Activated T-helper 1 cell treated with anti-CD3 and anti-CD28 coated beads, Interleukin-12 subunit alpha, Interleukin-12 subunit beta, Interleukin-2, Interleukin-4 antibody, amounts not matched to agents 30 ng/mL and 10 ng/mL and 1 ng/mL, durations not matched to agents 14 hours and 24 hours and 36 hours (primary cell): ENCODE results near the gene LCA5. TPM values are rescaled to one million over a fixed set of nuclear protein-coding genes. Genes with fewer than 3 reads are reported as not detected.
"Not testable (repeated sequence)": the region's sequence is repeated elsewhere in the genome, so short reads cannot be mapped to it uniquely, and the experiment has no call there.

Experiments used
- DNase-seq: peaks from one replicate; pipeline ENCODE4 v3.0.0; 2021; ENCODE audit warnings: low spot score
- H3K27ac Mint-ChIP-seq: one replicate; pipeline ENCODE4 v1.8.0; 2021; ENCODE audit warnings: mild to moderate bottlenecking, mixed read lengths
- H3K27me3 Mint-ChIP-seq: one replicate; pipeline ENCODE4 v1.8.0; 2022; ENCODE audit warnings: mild to moderate bottlenecking, moderate library complexity, mixed read lengths; ENCODE audit not compliant: insufficient read depth
- H3K36me3 Mint-ChIP-seq: one replicate; pipeline ENCODE4 v1.8.0; 2021; ENCODE audit warnings: low read depth, mixed read lengths
- H3K4me1 Mint-ChIP-seq: one replicate; pipeline ENCODE4 v1.8.0; 2021; ENCODE audit warnings: low read depth, mixed read lengths
- H3K4me3 Mint-ChIP-seq: one replicate; pipeline ENCODE4 v1.8.0; 2021; ENCODE audit warnings: mild to moderate bottlenecking, moderate library complexity, mixed read lengths
- H3K9me3 Mint-ChIP-seq: one replicate; pipeline ENCODE4 v1.8.0; 2021; ENCODE audit warnings: mixed read lengths
- intact Hi-C: fragments of 100-400 bp; cut with micrococcal nuclease; formaldehyde crosslinking; loops from one replicate; pipeline ENCODE4 v1.15.1; 2024
- total RNA-seq: library from RNA; stranded (reverse); gene quantifications from 2 replicates; pipeline ENCODE4 v1.2.3, GENCODE V29; 2022

Gene LCA5
- total RNA-seq, 1 donor from 2014 or later: 0.08 TPM

DNA sequence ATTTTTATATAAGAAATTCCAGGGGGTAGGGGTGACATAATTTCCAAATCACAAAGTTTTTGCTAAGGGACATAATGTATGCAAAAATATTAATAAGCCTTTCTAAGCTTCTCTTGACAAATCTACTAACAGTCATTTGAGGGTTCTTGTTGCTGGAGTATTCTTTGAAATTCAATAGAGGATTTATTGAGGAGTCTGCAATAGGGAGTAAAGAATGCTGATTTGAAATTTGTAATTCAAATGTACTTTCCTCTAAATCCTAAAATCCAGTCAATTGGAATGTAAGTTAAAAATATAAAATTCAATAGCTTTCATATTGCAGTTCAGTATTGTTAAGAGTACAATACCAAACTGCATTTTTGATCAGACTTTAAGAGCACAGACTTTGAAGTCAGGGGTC lies 17.1 kb upstream of the LCA5 start:
- H3K27ac Mint-ChIP-seq: no peak overlapping the region
- no peaks in the 10 kb centered on the region for H3K36me3 Mint-ChIP-seq
- H3K9me3 Mint-ChIP-seq: no peaks in the 10 kb centered on the region
- intact Hi-C loops: no loop called here
- no peak for DNase-seq
- H3K4me1 Mint-ChIP-seq: no peaks in the 10 kb centered on the region
- H3K4me3 Mint-ChIP-seq: no peak overlapping the region
- H3K27me3 Mint-ChIP-seq: no peaks in the 10 kb centered on the region

DNA sequence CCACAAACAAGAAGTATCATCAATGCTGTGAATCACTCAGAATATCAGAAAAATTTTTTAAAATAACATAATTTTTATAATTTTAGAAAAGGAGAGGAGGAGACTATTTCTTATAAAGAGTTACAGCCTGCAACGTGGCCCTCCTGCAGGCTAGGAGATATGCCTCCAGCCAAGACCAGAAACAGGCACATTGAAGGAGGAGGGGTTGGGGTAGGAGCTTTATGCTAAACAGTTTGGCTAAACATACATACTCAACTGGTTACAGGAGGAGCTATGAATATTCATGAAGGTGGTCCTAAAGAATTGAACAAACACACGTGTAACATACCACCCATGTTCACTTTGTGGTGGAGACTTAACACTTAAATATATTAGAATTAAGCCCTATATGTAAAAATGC lies 14.2 kb upstream of the LCA5 start:
- no peak for DNase-seq
- no peaks in the 10 kb centered on the region for H3K36me3 Mint-ChIP-seq
- no peak overlapping the region for H3K27ac Mint-ChIP-seq
- H3K27me3 Mint-ChIP-seq: no peaks in the 10 kb centered on the region
- H3K4me3 Mint-ChIP-seq: no peak overlapping the region
- no peaks in the 10 kb centered on the region for H3K4me1 Mint-ChIP-seq
- intact Hi-C loops: no loop called here
- H3K9me3 Mint-ChIP-seq: no peaks in the 10 kb centered on the region

DNA sequence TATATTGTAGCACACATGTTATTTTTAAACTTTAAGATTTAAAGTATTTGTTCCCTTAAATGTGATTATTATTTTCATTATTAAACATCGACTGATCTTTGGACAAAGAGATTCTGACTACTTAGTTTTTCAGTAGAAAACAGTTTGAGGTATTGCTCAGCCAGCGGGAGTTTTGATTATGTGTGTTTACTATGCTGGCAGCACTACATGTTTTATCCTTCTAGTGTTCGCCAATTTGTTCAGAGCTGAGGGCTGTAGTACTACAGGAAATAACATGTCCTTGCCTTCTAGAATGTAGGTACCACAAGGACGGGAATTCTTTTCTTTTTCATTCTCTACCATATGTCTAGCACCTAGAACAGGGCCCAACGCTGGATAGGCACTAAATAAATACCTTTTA lies 11.1 kb upstream of the LCA5 start:
- intact Hi-C loops: no loop called here
- H3K36me3 Mint-ChIP-seq: no peaks in the 10 kb centered on the region
- no peaks in the 10 kb centered on the region for H3K4me1 Mint-ChIP-seq
- no peaks in the 10 kb centered on the region for H3K9me3 Mint-ChIP-seq
- H3K4me3 Mint-ChIP-seq: no peak overlapping the region
- H3K27ac Mint-ChIP-seq: no peak overlapping the region
- no peak for DNase-seq
- H3K27me3 Mint-ChIP-seq: no peaks in the 10 kb centered on the region

DNA sequence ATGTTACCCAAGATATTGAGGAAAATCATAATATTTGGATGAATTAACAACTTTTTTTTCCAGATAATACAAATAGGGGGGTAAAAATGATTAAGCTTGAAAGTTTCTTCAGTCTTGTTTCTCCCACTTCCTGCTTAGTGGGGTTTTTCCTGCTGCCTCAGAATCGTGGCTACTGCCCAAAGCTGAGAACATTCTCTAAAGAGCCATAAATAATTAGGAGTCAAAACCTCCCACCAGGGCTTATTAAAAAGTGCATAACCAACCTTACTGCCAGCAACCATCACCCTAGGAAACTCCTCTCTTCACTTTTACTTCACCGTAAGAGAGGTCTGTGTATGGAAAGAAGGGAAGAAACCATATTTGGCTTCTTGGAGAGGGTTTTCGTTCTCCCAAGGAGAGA lies 9.0 kb upstream of the LCA5 start:
- intact Hi-C loops: no loop called here

DNA sequence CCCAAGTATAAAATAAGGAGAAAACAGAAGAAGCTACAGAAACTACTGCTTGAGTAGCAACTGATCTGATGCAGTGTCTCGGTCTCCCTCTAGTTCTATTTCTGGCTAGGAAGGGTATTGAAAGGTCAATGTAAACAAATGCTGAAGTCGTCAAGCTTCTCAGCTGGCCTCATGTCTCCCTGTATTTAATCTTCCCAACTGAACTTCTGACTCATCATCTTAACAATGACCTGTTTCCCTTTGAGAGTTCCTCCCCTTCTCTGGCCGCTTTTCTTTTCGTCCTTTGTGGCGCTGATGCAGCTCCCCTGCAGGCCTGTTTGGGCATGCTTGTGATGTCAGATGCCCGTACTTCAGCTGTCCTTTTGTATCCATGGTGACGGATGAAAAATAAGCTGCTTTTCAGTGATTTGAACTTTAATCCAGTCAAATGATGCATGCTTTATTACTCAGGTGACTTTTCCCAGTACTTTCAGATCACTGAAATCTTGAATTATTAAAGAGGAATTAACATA lies 7.8 kb upstream of the LCA5 start:
- H3K4me3 Mint-ChIP-seq: no peak overlapping the region
- no peaks in the 10 kb centered on the region for H3K36me3 Mint-ChIP-seq
- no peaks in the 10 kb centered on the region for H3K9me3 Mint-ChIP-seq
- H3K4me1 Mint-ChIP-seq: no peaks in the 10 kb centered on the region
- intact Hi-C loops: no loop called here
- no peaks in the 10 kb centered on the region for H3K27me3 Mint-ChIP-seq
- no peak overlapping the region for H3K27ac Mint-ChIP-seq
- DNase-seq: no peak

More for the DNA sequence above, 9.0 kb upstream of the LCA5 start:
- DNase-seq: no peak
- H3K4me3 Mint-ChIP-seq: no peak overlapping the region
- H3K27ac Mint-ChIP-seq: no peak overlapping the region
- H3K4me1 Mint-ChIP-seq: no peaks in the 10 kb centered on the region
- H3K36me3 Mint-ChIP-seq: no peaks in the 10 kb centered on the region
- H3K27me3 Mint-ChIP-seq: no peaks in the 10 kb centered on the region
- H3K9me3 Mint-ChIP-seq: no peaks in the 10 kb centered on the region

DNA sequence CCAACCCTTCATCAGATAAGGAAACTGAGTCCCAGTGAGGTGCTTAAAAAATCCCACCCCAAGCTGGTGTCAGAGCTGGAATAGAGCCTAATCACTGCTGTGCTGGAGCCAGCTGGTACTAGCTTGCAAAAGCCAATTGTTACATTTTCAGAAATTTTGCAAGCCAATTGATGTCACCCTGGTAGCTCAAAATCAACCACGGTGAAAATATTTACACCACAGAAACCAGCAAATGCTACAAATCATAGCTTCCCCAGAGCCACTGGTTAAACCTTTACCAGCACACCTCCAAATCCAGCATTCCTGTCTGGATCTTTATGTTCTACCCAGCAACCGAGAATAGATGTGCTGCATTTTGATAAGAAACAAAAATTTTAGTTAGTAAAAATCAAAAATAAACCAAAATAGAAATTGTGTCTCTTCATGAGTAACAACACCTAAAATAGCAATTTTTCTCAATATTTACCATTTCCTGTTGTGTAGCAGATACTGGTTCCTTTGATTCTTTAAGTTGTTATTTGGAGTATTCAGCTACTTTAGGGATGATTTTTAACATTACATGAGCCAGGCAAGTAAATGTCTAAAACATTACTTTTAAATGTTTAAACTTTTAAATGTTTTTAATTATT lies 7.2 kb upstream of the LCA5 start:
- Mint-ChIP-seq H3K9me3 (no peaks in the 10 kb centered on the region), H3K27me3 (no peaks in the 10 kb centered on the region), H3K36me3 (no peaks in the 10 kb centered on the region), H3K4me1 (no peaks in the 10 kb centered on the region), H3K27ac (no peak overlapping the region), H3K4me3 (no peak overlapping the region)
- no peak for DNase-seq
- intact Hi-C loops: no loop called here

DNA sequence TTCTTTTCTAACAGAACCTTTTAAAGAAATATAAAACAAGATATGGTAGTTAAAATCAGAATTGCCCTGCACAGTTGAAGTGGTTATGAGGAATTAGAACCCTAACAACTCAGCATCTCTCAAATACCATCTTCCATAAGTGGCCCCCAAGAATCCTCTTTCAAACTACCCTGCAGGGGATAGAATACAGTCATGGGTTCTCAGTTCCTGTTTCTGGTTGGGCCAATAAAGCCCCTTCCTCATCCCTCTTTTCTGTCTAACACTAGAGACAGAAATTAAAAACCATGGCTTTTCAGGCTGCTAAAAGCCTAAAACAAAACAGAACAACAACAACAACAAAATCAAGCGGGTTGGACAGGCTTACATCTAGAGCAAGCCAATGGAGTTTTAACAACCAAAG lies 6.7 kb upstream of the LCA5 start:
- no peak overlapping the region for H3K27ac Mint-ChIP-seq
- H3K4me3 Mint-ChIP-seq: no peak overlapping the region
- intact Hi-C loops: no loop called here
- no peak for DNase-seq
- H3K4me1 Mint-ChIP-seq: no peaks in the 10 kb centered on the region
- no peaks in the 10 kb centered on the region for H3K36me3 Mint-ChIP-seq
- no peaks in the 10 kb centered on the region for H3K27me3 Mint-ChIP-seq
- H3K9me3 Mint-ChIP-seq: no peaks in the 10 kb centered on the region

DNA sequence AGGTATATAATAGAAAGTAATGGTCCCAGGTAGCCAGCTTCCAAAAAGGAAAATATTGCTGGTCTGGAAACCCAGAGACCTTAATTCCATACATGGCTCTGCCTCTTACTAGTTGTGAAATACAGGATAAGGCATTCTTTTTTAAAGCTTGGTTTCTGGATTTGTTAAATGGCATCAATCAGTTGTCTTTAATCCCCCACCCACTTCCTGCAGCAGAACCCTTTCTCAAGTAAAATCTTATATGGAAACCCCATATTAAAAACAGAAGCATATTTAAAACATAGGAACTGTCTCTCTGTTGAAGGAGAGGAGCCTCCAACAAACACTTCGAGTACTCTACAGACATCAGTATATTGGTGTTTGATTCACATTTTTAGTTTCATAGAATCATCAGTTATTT lies 6.2 kb upstream of the LCA5 start:
- Mint-ChIP-seq H3K4me3 (no peak overlapping the region), H3K27me3 (no peaks in the 10 kb centered on the region), H3K9me3 (no peaks in the 10 kb centered on the region), H3K27ac (no peak overlapping the region), H3K4me1 (no peaks in the 10 kb centered on the region), H3K36me3 (no peaks in the 10 kb centered on the region)
- no peak for DNase-seq
- intact Hi-C loops: no loop called here

DNA sequence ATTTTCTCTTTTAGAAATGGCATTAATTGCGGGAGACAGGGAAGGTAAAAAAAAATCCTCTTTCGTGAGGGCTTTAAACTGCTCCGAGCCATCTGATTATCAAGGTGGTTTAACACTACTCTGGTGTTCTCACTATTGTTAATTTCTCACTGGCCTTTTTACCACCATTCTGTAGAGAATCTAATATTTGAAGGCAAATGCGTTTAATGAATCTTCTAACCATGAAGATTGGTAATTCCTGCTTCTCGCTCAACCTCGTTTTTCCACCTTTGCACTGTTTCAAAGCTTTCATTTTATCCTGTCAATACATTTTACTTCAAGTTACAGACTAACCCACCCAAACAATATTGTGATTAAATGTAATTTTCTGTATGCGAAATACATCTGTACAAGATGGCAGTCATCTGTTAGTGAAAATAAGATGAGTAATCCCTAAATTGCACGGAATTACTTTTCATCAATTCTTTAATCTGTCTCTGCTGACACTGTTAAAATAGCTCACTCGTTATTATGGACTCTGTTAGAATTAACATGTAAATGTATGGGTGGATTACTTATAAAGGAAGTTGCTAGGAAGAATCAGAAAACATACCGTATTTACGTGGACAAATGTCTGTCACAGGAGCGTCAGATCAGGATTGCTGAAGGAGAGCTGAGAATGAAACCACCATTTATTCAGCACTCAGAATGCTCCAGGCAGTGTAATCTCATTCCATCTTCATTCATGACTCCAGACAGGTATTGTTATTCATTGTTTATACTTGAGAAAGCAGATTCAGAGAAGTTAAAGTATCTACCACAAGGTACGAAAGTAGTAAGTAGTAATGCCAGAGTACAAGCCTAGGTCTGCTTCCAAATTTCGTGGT lies 1.1 kb upstream of the LCA5 start:
- Mint-ChIP-seq H3K4me1 (no peaks in the 10 kb centered on the region), H3K4me3 (no peak overlapping the region), H3K27ac (no peak overlapping the region), H3K27me3 (peaks cover 17% of the 10 kb centered on the region), H3K9me3 (no peaks in the 10 kb centered on the region), H3K36me3 (no peaks in the 10 kb centered on the region)
- DNase-seq: no peak
- intact Hi-C loops: loop anchor here (5.0 to 10.0 kb wide), 3 partner anchors 409 to 626 kb away; partner anchors contain the start of genes BCKDHB and ELOVL4

DNA sequence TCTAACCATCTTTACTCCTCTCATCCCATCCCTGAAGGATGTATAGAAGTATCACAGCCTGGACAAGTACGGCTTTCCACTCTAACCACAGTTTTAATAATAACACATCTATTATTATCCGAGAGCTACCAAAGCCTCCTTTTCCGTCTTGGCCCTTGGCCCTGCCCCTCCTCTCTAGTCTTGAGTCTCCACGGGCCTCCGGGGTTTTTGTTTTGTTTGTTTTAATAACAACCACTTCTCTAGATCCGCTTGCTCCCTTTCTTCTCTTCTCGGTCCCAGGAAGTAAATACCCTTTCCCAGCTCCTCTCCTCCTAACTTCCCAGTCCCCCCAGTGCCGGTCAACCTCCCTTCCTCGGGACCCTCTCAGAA lies 661 bp downstream of the LCA5 start:
- Mint-ChIP-seq H3K4me3 (no peak overlapping the region), H3K27me3 (peaks cover 17% of the 10 kb centered on the region), H3K36me3 (no peaks in the 10 kb centered on the region), H3K9me3 (no peaks in the 10 kb centered on the region), H3K27ac (no peak overlapping the region), H3K4me1 (no peaks in the 10 kb centered on the region)
- intact Hi-C loops: loop anchor here (2.0 to 10.0 kb wide), 4 partner anchors 411 to 628 kb away; partner anchors contain the start of genes BCKDHB and ELOVL4
- DNase-seq: no peak

DNA sequence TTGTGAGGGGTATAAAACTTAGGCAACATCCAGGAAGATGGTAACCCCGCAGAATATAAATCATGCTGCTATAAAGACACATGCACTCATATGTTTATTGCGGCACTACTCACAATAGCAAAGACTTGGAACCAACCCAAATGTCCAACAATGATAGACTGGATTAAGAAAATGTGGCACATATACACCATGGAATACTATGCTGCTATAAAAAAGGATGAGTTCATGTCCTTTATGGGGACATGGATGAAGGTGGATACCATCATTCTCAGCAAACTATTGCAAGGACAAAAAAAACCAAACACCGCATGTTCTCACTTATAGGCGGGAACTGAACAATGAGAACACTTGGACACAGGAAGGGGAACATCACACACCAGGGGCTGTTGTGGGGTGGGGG lies 7.7 kb downstream of the LCA5 start:
- H3K27me3 Mint-ChIP-seq, H3K9me3 Mint-ChIP-seq, DNase-seq, H3K4me3 Mint-ChIP-seq, intact Hi-C loops, H3K4me1 Mint-ChIP-seq, H3K27ac Mint-ChIP-seq, H3K36me3 Mint-ChIP-seq: not testable (repeated sequence)

DNA sequence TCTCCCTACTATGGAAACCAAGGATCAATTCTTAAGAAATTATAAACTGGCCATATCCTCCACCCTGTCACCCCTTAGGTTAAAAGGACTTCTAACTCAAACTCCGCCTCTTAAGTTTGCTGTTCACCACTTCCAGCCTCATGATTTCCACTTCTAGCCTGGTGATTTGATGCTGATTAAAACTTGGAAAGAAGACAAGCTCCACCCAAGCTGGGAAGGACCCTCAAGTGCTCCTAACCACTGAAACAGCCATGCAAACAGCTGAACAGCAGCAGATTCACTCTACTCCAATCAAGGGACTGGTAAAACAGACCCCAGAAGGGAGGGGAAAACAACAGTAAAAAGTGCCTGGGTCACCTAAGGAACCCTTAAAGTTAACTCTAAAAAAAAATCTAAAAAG lies 10.3 kb downstream of the LCA5 start:
- Mint-ChIP-seq H3K9me3 (no peaks in the 10 kb centered on the region), H3K27ac (no peak overlapping the region), H3K4me1 (no peaks in the 10 kb centered on the region), H3K36me3 (no peaks in the 10 kb centered on the region), H3K4me3 (no peak overlapping the region), H3K27me3 (no peaks in the 10 kb centered on the region)
- no peak for DNase-seq
- intact Hi-C loops: no loop called here

DNA sequence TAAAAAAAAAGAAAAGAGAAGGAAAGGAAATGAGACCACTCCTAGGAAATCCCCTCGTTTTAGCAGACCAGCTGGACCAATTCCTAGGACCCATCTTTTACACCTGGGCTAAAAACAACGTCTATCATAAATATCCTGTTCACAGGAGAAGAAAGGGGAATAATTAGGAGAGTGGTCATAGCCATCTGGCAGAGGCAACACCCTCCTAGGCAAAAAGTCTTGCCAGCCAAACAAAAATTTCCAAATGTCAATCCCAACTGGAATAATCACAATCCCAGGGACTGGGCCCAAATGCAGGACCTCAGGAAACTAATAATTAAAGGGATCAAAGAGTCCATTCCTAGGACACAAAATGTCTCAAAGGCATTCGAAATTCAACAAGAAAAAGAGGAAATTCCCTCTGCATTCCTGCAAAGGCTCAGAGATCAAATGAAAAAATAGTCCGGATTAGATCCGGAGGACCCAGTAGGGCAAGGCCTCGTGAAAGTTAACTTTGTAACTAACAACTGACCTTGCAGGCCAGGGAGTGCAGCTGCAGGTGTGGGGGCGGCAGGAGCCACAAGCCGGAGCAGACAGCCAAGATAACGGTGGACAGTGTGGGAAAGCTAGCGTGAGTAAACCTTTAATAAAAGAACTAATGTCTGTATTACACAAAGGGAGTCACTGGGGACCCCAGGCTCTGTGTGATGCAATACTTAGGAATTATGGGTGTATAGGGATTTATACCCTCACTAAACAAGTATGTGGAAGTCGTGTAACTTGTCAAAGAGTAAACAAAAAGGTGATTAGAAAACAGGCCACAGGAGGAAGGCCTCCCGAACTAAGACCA lies 11.7 kb downstream of the LCA5 start:
- H3K9me3 Mint-ChIP-seq: no peaks in the 10 kb centered on the region
- no peak for DNase-seq
- H3K27me3 Mint-ChIP-seq: no peaks in the 10 kb centered on the region
- H3K27ac Mint-ChIP-seq: no peak overlapping the region
- H3K4me3 Mint-ChIP-seq: no peak overlapping the region
- no peaks in the 10 kb centered on the region for H3K36me3 Mint-ChIP-seq
- intact Hi-C loops: no loop called here
- H3K4me1 Mint-ChIP-seq: no peaks in the 10 kb centered on the region
